CD14-positive monocyte (primary cell): ENCODE results near the gene TNFAIP8L3. TPM values are rescaled to one million over a fixed set of nuclear protein-coding genes. Genes with fewer than 3 reads are reported as not detected.
A peak's percentile ranks its signal among the peaks of the same experiment; 100 is the strongest.
"Not testable (repeated sequence)": the region's sequence is repeated elsewhere in the genome, so short reads cannot be mapped to it uniquely, and the experiment has no call there.

Experiments
- DNase-seq, 3 donors: peaks; one replicate each; pipeline ENCODE4 v3.0.0-alpha.2; 2011 to 2022
- H2AFZ ChIP-seq: 2 replicates; pipeline ENCODE4 v1.6.0; 2012; ENCODE audit warnings: mild to moderate bottlenecking, low read depth, low read length, inconsistent platforms; ENCODE audit not compliant: insufficient read depth, poor library complexity, severe bottlenecking
- H3K27ac ChIP-seq, 2 donors: 1 replicate in 1 of 2; 2 replicates in 1 of 2; pipeline ENCODE4 v1.5.1; 2012 to 2013; ENCODE audit warnings: low read length in 2 of 2, control low read depth in 1 of 2, inconsistent platforms in 1 of 2, low read depth in 1 of 2, mild to moderate bottlenecking in 1 of 2
- H3K27me3 ChIP-seq, 2 donors: one replicate each; pipeline versions ENCODE4 v1.6.0 to v1.6.1; 2011 to 2013; ENCODE audit warnings: low read length in 2 of 2; ENCODE audit not compliant: control insufficient read depth in 2 of 2, insufficient read depth in 2 of 2
- H3K36me3 ChIP-seq, 2 donors: replicated peaks in 1 of 2; 1 replicate in 1 of 2; 2 replicates in 1 of 2; pipeline versions ENCODE4 v1.5.1 to v1.6.1; 2012 to 2013; ENCODE audit warnings: low read length in 2 of 2, control low read depth in 1 of 2, inconsistent platforms in 1 of 2, mild to moderate bottlenecking in 1 of 2; ENCODE audit not compliant: insufficient read depth in 2 of 2, control insufficient read depth in 1 of 2
- H3K4me1 ChIP-seq, 2 donors: 1 replicate in 1 of 2; 2 replicates in 1 of 2; pipeline versions ENCODE4 v1.5.1 to v1.6.1; 2012 to 2013; ENCODE audit warnings: low read length in 2 of 2, control low read depth in 1 of 2, inconsistent platforms in 1 of 2, mild to moderate bottlenecking in 1 of 2, moderate library complexity in 1 of 2; ENCODE audit not compliant: insufficient read depth in 2 of 2, control insufficient read depth in 1 of 2
- H3K4me2 ChIP-seq: replicated peaks from 2 replicates; pipeline ENCODE3; 2012; ENCODE audit warnings: low read length, moderate library complexity, mild to moderate bottlenecking; ENCODE audit not compliant: poor library complexity, severe bottlenecking; ENCODE audit errors: extremely low read depth
- H3K4me3 ChIP-seq, 3 experiments: fragments of 200-600 bp in 1 of 3; sonication (generic) in 1 of 3; replicated peaks in 1 of 3; 1 replicate in 2 of 3; 2 replicates in 1 of 3; pipeline ENCODE4 v1.5.1; 2011 to 2013; ENCODE audit warnings: low read length in 3 of 3, mild to moderate bottlenecking in 3 of 3, control low read depth in 2 of 3, low read depth in 2 of 3, inconsistent platforms in 1 of 3, moderate library complexity in 1 of 3
- H3K79me2 ChIP-seq: 2 replicates; pipeline ENCODE4 v1.6.0; 2012; ENCODE audit warnings: mild to moderate bottlenecking, control low read depth, inconsistent platforms, low read length, moderate library complexity; ENCODE audit not compliant: insufficient read depth
- H3K9ac ChIP-seq: 2 replicates; pipeline ENCODE4 v1.6.0; 2017; ENCODE audit warnings: low read length, mild to moderate bottlenecking; ENCODE audit not compliant: insufficient read depth, poor library complexity, severe bottlenecking
- H3K9me3 ChIP-seq, 2 donors: replicated peaks in 1 of 2; 1 replicate in 1 of 2; 2 replicates in 1 of 2; pipeline versions ENCODE4 v1.5.1 to v1.6.1; 2012 to 2013; ENCODE audit warnings: low read length in 2 of 2, control low read depth in 1 of 2; ENCODE audit not compliant: control insufficient read depth in 1 of 2, insufficient read depth in 1 of 2
- H4K20me1 ChIP-seq: 2 replicates; pipeline ENCODE4 v1.6.0; 2012; ENCODE audit warnings: mild to moderate bottlenecking, low read length, control low read depth, moderate library complexity; ENCODE audit not compliant: insufficient read depth
- H3K27ac Mint-ChIP-seq, 7 donors: one replicate each; pipeline ENCODE4 v1.8.0; 2020; ENCODE audit warnings: mild to moderate bottlenecking in 7 of 7, mixed read lengths in 7 of 7, moderate library complexity in 6 of 7, inconsistent platforms in 2 of 7
- H3K27me3 Mint-ChIP-seq, 3 donors: one replicate each; pipeline ENCODE4 v1.8.0; 2021 to 2022; ENCODE audit warnings: low read depth in 3 of 3, mild to moderate bottlenecking in 3 of 3, mixed read lengths in 3 of 3, moderate library complexity in 3 of 3, inconsistent platforms in 1 of 3
- H3K36me3 Mint-ChIP-seq, 2 donors: one replicate each; pipeline ENCODE4 v1.8.0; 2020; ENCODE audit warnings: mixed read lengths in 2 of 2, inconsistent platforms in 1 of 2, mild to moderate bottlenecking in 1 of 2
- H3K4me1 Mint-ChIP-seq: one replicate; pipeline ENCODE4 v1.8.0; 2020; ENCODE audit warnings: mild to moderate bottlenecking, mixed read lengths
- H3K4me3 Mint-ChIP-seq, 2 donors: one replicate each; pipeline ENCODE4 v1.8.0; 2020; ENCODE audit warnings: mild to moderate bottlenecking in 2 of 2, mixed read lengths in 2 of 2, moderate library complexity in 1 of 2
- H3K9me3 Mint-ChIP-seq, 7 donors: one replicate each; pipeline ENCODE4 v1.8.0; 2020 to 2022; ENCODE audit warnings: mixed read lengths in 7 of 7, mild to moderate bottlenecking in 6 of 7, moderate library complexity in 6 of 7, inconsistent platforms in 2 of 7
- CTCF ChIP-seq: fragments of 200-600 bp; IDR thresholded peaks from one replicate; pipeline ENCODE4 v1.8.0; 2022; ENCODE audit warnings: antibody characterized with exemption, mild to moderate bottlenecking
- WGBS: methylation state at CpG from one replicate; pipeline ENCODE4 v1.1.5; 2013; ENCODE audit warnings: missing lambda C conversion rate; ENCODE audit not compliant: insufficient coverage; 5-methylcytosine and 5-hydroxymethylcytosine counted together
- intact Hi-C, 2 donors: fragments of 100-400 bp; cut with micrococcal nuclease; formaldehyde crosslinking; loops; one replicate each; pipeline versions ENCODE4 v1.15.0 to v1.15.1; 2023
- polyA plus RNA-seq, 3 donors: library from polyadenylated mRNA; depleted of rRNA in 1 of 3; unstranded in 2 of 3; stranded (reverse) in 1 of 3; fragments of 300-500 nt in 2 of 3; fragments of >200 nt in 1 of 3; fragmentation: Illumina TruSeq in 2 of 3; gene quantifications; 1 replicate in 2 of 3; 2 replicates in 1 of 3; pipeline ENCODE4 v1.2.3, GENCODE V29; 2012 to 2021

The TNFAIP8L3 gene
- polyA plus RNA-seq, 3 donors: not detected

DNA sequence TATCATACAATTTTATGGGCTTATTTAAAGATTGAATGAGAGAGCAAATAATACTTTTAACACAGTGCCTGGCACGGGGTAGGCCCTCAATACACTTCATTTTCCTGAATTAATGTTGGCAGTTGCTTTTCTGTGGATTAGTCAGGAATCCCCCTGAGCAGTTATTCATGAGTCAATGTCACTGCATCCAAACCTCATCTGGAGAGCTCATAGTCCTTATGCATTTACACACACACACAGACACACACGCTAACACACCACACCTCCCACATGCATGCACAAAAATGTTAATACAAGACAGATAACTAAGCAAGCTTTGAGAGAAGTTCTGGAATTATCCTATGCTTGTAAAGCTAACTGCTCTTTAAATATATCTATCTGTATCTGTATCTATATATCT lies 34.0 kb upstream of the TNFAIP8L3 start:
- DNase-seq: no peak
- WGBS: no CpG with 5 or more reads among the region's 2 CpGs
- H3K4me3 ChIP-seq: no peak overlapping the region
- H3K4me1 Mint-ChIP-seq: peaks cover 32% of the 10 kb centered on the region
- H3K9me3 Mint-ChIP-seq: peaks cover 0 to 3% (median 2%) of the 10 kb centered on the region in 7 donors
- H3K4me3 Mint-ChIP-seq: no peak overlapping the region
- H3K79me2 ChIP-seq: no peaks in the 10 kb centered on the region
- no peak overlapping the region for H2AFZ ChIP-seq
- no peaks in the 10 kb centered on the region for H3K36me3 Mint-ChIP-seq
- H3K27ac Mint-ChIP-seq: peak overlapping the region in 1 of 7 donors; percentile 16
- no peak overlapping the region for H3K4me2 ChIP-seq
- no peaks in the 10 kb centered on the region for H4K20me1 ChIP-seq
- peaks cover 13 to 16% (median 15%) of the 10 kb centered on the region in 3 donors for H3K27me3 Mint-ChIP-seq
- peaks cover 3 to 4% of the 10 kb centered on the region in 2 donors for H3K27me3 ChIP-seq
- H3K9ac ChIP-seq: no peak overlapping the region
- no peak for TF ChIP-seq CTCF
- H3K4me1 ChIP-seq: peaks cover 18 to 27% of the 10 kb centered on the region in 2 donors
- H3K9me3 ChIP-seq: no peaks in the 10 kb centered on the region
- H3K36me3 ChIP-seq: no peaks in the 10 kb centered on the region
- H3K27ac ChIP-seq: no peak overlapping the region
- intact Hi-C loops: no loop called here

GRCh38 chr15:51126842-51127241 lies 32.1 kb upstream of the TNFAIP8L3 start:
- Histone ChIP-seq H3K4me2 (peak overlapping the region; percentile 28), H3K4me3 (peak overlapping the region in 1 of 3 experiments; percentile 4), H3K79me2 (no peaks in the 10 kb centered on the region), H3K27me3 (peaks cover 3 to 4% of the 10 kb centered on the region in 2 donors), H2AFZ (no peak overlapping the region), H3K4me1 (peaks cover 18 to 22% of the 10 kb centered on the region in 2 donors), H3K9me3 (peaks cover 0 to 3% of the 10 kb centered on the region in 2 donors), H3K36me3 (no peaks in the 10 kb centered on the region), H3K9ac (no peak overlapping the region), H4K20me1 (no peaks in the 10 kb centered on the region), H3K27ac (no peak overlapping the region)
- no peak for TF ChIP-seq CTCF
- Mint-ChIP-seq H3K4me3 (peak overlapping the region in 1 of 2 donors; percentile 56), H3K36me3 (no peaks in the 10 kb centered on the region), H3K4me1 (peaks cover 26% of the 10 kb centered on the region), H3K27me3 (peaks cover 7 to 16% (median 15%) of the 10 kb centered on the region in 3 donors), H3K27ac (peak overlapping the region in 3 of 7 donors; percentile 3 to 46 (median 24)), H3K9me3 (peaks cover 3 to 6% (median 4%) of the 10 kb centered on the region in 7 donors)
- intact Hi-C loops: no loop called here
- DNase-seq: peak; percentile 28 to 49 (median 42)
- 0% methylated on average over 3 of the region's 3 CpGs for WGBS

DNA sequence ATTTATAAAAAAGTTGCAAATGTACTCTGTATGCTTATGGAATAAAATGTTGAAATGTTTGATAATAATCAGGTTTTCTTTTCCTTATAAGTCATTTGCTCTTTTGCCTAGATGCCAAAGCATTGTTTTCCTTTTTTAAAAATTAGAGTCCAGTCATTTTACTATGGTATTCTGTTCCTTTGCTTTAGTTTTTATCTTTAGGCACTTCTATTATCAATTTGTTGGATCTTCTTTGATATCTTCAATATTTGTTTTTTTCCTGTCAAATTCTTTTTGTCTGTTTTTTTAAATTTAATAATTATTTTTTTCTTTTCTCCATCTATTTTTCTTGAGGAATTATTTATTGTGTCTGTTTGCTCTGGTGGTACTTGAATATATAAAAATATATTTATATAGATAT lies 28.3 kb upstream of the TNFAIP8L3 start:
- H3K27ac ChIP-seq, H4K20me1 ChIP-seq, H3K4me3 Mint-ChIP-seq, H2AFZ ChIP-seq, H3K36me3 ChIP-seq, H3K4me2 ChIP-seq, H3K9ac ChIP-seq, H3K27ac Mint-ChIP-seq, H3K9me3 ChIP-seq, intact Hi-C loops, DNase-seq, H3K79me2 ChIP-seq, H3K4me3 ChIP-seq, H3K36me3 Mint-ChIP-seq, H3K9me3 Mint-ChIP-seq: not testable (repeated sequence)
- Mint-ChIP-seq H3K27me3 (peaks cover 13 to 23% (median 14%) of the 10 kb centered on the region in 3 donors), H3K4me1 (peaks cover 30% of the 10 kb centered on the region)
- H3K4me1 ChIP-seq: peaks cover 18 to 27% of the 10 kb centered on the region in 2 donors
- H3K27me3 ChIP-seq: peaks cover 10% of the 10 kb centered on the region in 2 donors
